Sigmoid colon (tissue), 4 donors: Measurements from ENCODE around the gene NDUFV2.

ENCODE experiments used
- CTCF ChIP-seq, 4 experiments: fragments of 450-650 bp in 3 of 4; fragments of 200-600 bp in 1 of 4; IDR thresholded peaks; one replicate each; pipeline ENCODE4 v1.5.1; 2016 to 2019; ENCODE audit warnings: antibody characterized with exemption in 4 of 4, mild to moderate bottlenecking in 3 of 4, moderate library complexity in 2 of 4
- EP300 ChIP-seq, 4 donors: sonication (generic); formaldehyde crosslinking; IDR thresholded peaks; one replicate each; pipeline ENCODE4 v1.6.1; 2017; ENCODE audit warnings: antibody characterized with exemption in 4 of 4
- POLR2A ChIP-seq, 2 donors: fragments of 450-650 bp; IDR thresholded peaks; one replicate each; pipeline ENCODE4 v1.6.1; 2016; ENCODE audit warnings: antibody characterized with exemption in 2 of 2, mild to moderate bottlenecking in 2 of 2, moderate library complexity in 2 of 2
- POLR2AphosphoS5 ChIP-seq, 4 donors: sonication (generic); formaldehyde crosslinking; IDR thresholded peaks; one replicate each; pipeline ENCODE4 v1.6.1; 2017; ENCODE audit warnings: antibody characterized with exemption in 4 of 4

- TF ChIP-seq CTCF (IDR thresholded peaks at IDR 0.05) (no peak), POLR2A (IDR thresholded peaks at IDR 0.05) (no peak), EP300 (IDR thresholded peaks at IDR 0.05) (no peak), POLR2AphosphoS5 (IDR thresholded peaks at IDR 0.05) (no peak)
Observed at GRCh38 chr18:9178557-9178956, 76.1 kb downstream of the NDUFV2 start.
